Measurements from ENCODE around the gene PLCL2.

GRCh38 chr3:16896820-16897219 is 12.1 kb downstream of the PLCL2 start:
- TF ChIP-seq YY1 (IDR thresholded peaks at IDR 0.05; ENCODE audit: insufficient read depth, insufficient read length) = no peak
- TF ChIP-seq ZNF274 (IDR thresholded peaks at IDR 0.05; ENCODE audit: low read depth, low read length) = no peak
